HUES6 (cell line): ENCODE data around the gene SLC12A3.

Experiments
- H3K27ac ChIP-seq: 2 replicates; pipeline ENCODE4 v1.7.0; 2013; ENCODE audit warnings: low read depth, mild to moderate bottlenecking, low read length, inconsistent platforms
- H3K27me3 ChIP-seq: 2 replicates; pipeline ENCODE4 v1.6.1; 2013; ENCODE audit warnings: low read length; ENCODE audit not compliant: control insufficient read depth, insufficient read depth
- H3K36me3 ChIP-seq: 2 replicates; pipeline ENCODE4 v1.6.1; 2013; ENCODE audit warnings: low read length; ENCODE audit not compliant: control insufficient read depth, insufficient read depth
- H3K4me1 ChIP-seq: 2 replicates; pipeline ENCODE4 v1.6.1; 2013; ENCODE audit warnings: low read length; ENCODE audit not compliant: control insufficient read depth, insufficient read depth
- H3K4me3 ChIP-seq: 2 replicates; pipeline ENCODE4 v1.5.1; 2013; ENCODE audit warnings: low read depth, low read length
- H3K9ac ChIP-seq: one replicate; pipeline ENCODE4 v1.6.1; 2013; ENCODE audit warnings: mild to moderate bottlenecking, low read length
- H3K9me3 ChIP-seq: 2 replicates; pipeline ENCODE4 v1.6.1; 2013; ENCODE audit warnings: low read depth, low read length; ENCODE audit not compliant: control insufficient read depth, insufficient read depth

SLC12A3 gene

DNA sequence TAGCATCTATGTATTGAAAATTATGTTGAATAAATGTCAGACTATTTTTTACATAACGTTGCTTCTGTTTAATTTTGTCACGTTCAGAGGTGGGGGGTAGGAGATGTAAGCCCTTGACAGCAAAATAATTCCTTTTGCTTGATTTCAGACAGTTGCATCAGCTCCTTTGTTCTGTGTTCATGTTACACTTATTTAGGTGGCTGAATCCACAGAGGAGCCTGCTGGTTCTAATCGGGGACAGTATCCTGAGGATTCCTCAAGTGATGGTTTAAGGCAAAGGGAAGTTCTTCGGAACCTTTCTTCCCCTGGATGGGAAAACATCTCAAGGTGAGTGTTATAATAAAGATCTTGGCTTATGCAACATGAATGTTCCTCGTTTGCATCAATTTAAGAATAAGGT, 71.5 kb downstream of the SLC12A3 start:
- Histone ChIP-seq H3K9me3 (no peaks in the 10 kb centered on the region), H3K27ac (no peak overlapping the region), H3K4me1 (peaks cover 5% of the 10 kb centered on the region), H3K27me3 (no peaks in the 10 kb centered on the region), H3K9ac (no peak overlapping the region), H3K36me3 (peaks cover 66% of the 10 kb centered on the region), H3K4me3 (no peak overlapping the region)

GRCh38 chr16:56936950-56937349, 71.9 kb downstream of the SLC12A3 start:
- Histone ChIP-seq H3K4me3 (no peak overlapping the region), H3K9me3 (no peaks in the 10 kb centered on the region), H3K36me3 (peaks cover 71% of the 10 kb centered on the region), H3K9ac (no peak overlapping the region), H3K27me3 (no peaks in the 10 kb centered on the region), H3K27ac (no peak overlapping the region), H3K4me1 (0 out of 2 replicates have a peak, but pooled peaks cover 3% of the 10 kb centered on the region)

DNA sequence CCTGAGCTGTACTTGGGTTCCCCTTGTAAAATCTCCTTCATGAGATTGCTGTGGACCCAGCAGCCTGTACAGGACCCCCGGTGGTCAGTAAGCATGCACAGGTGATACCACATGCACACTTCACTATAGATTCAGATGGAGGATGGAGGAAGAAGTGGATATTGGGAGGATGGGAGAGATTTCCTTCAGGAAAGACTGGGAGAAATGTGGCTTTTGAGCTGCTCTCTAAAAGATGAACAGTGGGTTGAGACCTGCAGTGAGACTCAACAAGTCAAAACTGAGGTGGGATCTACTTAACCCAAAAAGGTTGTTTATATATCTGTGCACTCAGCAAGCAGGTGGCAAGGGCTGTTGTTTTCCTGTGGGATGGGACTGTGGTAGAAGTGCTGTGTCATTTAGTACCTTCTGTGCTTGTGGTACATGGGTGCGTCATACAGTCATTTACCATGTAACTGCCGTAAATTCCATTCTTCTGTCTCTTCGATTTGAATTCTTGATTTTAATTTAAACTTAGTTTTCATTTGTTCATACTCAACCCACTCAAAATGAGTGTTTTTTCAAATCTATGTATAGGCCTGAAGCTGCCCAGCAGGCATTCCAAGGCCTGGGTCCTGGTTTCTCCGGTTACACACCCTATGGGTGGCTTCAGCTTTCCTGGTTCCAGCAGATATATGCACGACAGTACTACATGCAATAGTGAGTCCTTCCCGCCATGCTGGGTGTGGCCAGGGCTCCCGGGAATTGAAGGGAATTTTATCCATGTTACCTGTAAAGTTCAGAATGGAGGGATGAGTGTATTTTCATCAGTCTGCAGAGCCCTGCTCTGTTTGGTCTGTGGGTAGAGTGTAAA, 73.9 kb downstream of the SLC12A3 start:
- Histone ChIP-seq H3K4me1 (0 out of 2 replicates have a peak, but pooled peaks cover 3% of the 10 kb centered on the region), H3K27ac (no peak overlapping the region), H3K9me3 (no peaks in the 10 kb centered on the region), H3K27me3 (no peaks in the 10 kb centered on the region), H3K36me3 (peaks cover 90% of the 10 kb centered on the region), H3K4me3 (no peak overlapping the region), H3K9ac (no peak overlapping the region)

- Histone ChIP-seq H3K27me3 (no peaks in the 10 kb centered on the region), H3K4me1 (no peaks in the 10 kb centered on the region), H3K9ac (no peak overlapping the region), H3K9me3 (no peaks in the 10 kb centered on the region), H3K36me3 (peaks cover 98% of the 10 kb centered on the region), H3K27ac (no peak overlapping the region), H3K4me3 (no peak overlapping the region)
Observed at GRCh38 chr16:56939801-56940200, 74.8 kb downstream of the SLC12A3 start.

DNA sequence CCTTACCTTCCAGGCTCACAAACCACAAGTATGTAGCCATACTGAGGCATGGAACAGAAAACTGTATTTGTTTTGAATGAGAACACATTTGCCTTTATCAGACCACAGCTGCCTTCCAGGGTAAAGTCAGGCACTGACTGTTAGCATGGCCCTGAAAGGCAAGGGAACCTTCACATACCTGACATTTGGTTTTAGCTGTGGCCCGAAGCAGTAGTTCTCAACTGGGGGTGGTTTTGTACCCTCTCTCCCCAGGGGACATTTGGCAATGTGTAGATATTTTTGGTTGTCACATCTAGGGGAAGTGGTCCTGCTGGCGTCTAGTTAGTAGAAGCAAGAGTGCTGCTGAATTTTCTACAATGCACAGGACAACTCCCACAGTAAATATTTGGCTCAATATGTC, 76.1 kb downstream of the SLC12A3 start:
- no peak overlapping the region for H3K9ac ChIP-seq
- no peak overlapping the region for H3K4me3 ChIP-seq
- H3K4me1 ChIP-seq = no peaks in the 10 kb centered on the region
- no peak overlapping the region for H3K27ac ChIP-seq
- H3K9me3 ChIP-seq = no peaks in the 10 kb centered on the region
- peaks cover 94% of the 10 kb centered on the region for H3K36me3 ChIP-seq
- H3K27me3 ChIP-seq = no peaks in the 10 kb centered on the region

DNA sequence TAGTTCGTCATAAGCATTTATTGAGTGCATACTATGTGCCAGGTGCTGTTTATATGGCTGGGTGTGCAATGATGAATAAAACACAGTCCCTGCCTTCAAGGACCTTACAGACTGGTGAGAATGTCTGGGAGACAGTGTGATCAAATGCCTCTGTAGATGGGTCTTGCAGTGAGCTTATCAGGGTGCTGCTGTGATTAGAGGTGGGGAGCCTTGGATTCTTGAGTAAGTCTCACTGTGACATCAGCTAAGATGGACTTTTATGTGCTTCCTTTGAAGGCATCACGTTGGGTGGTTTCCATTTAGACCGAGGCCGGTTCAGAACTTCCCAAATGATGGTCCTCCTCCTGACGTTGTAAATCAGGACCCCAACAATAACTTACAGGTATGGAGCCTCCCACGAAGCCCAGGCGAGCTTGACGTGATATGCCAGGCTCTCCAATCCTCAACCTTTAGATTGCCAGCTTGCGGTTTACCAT, 76.9 kb downstream of the SLC12A3 start:
- no peak overlapping the region for H3K4me3 ChIP-seq
- H3K4me1 ChIP-seq = no peaks in the 10 kb centered on the region
- H3K36me3 ChIP-seq = peaks cover 86% of the 10 kb centered on the region
- H3K27me3 ChIP-seq = no peaks in the 10 kb centered on the region
- H3K9me3 ChIP-seq = no peaks in the 10 kb centered on the region
- H3K27ac ChIP-seq = no peak overlapping the region
- H3K9ac ChIP-seq = no peak overlapping the region

GRCh38 chr16:56943761-56944375, 78.9 kb downstream of the SLC12A3 start:
- H3K27me3 ChIP-seq = no peaks in the 10 kb centered on the region
- peaks cover 67% of the 10 kb centered on the region for H3K36me3 ChIP-seq
- H3K27ac ChIP-seq = no peak overlapping the region
- 0 out of 2 replicates have a peak, but pooled peaks cover 5% of the 10 kb centered on the region for H3K4me1 ChIP-seq
- no peak overlapping the region for H3K9ac ChIP-seq
- no peaks in the 10 kb centered on the region for H3K9me3 ChIP-seq
- H3K4me3 ChIP-seq = no peak overlapping the region

DNA sequence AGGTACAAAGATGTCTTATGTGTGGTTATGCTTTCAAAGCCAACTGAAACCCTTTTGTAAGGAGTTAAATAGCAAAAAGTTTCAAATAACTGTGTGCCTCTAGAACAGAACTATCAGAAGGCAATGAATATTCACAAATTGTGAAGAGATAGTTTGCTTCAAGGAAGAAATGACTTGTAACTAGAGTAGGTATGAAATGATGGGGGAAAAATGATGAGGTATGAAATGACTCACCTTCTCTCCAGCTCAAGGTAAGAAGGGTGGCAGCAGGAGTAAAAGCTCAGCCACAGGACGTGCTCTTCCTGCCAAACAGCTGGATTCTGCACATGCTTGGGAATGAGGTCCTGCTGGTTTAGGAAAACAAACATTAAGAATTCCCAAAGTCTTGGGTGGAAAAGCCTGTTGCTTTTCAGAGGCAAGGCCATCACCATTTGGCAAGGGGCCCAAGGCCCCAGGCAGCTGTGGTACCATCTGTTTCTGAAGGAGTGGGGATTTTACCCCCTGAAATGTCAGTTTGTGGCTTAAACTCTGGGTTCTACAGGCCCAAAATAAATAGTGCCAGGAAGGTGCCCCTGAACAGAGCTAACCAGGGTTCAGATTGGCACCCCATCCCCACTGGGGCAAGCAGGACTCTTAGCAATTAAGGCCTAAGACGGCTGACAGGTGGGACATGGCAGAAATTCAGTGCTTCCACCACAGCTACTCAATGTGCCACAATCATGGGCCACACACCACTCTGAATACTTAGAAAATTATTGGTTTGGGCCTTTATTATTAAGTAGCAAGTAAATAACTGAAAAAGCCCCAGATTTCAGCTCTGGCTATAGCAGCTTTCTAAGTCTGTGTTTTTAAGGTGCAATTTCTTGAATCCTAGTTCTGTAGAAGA, 80.2 kb downstream of the SLC12A3 start:
- no peak overlapping the region for H3K9ac ChIP-seq
- peaks cover 53% of the 10 kb centered on the region for H3K36me3 ChIP-seq
- no peak overlapping the region for H3K27ac ChIP-seq

GRCh38 chr16:56945847-56946527, 81.0 kb downstream of the SLC12A3 start:
- Histone ChIP-seq H3K36me3 (peaks cover 45% of the 10 kb centered on the region), H3K9me3 (no peaks in the 10 kb centered on the region), H3K4me1 (0 out of 2 replicates have a peak, but pooled peaks cover 5% of the 10 kb centered on the region), H3K4me3 (no peak overlapping the region), H3K27me3 (no peaks in the 10 kb centered on the region), H3K9ac (no peak overlapping the region), H3K27ac (no peak overlapping the region)

More for the DNA sequence above, 80.2 kb downstream of the SLC12A3 start:
- Histone ChIP-seq H3K4me1 (0 out of 2 replicates have a peak, but pooled peaks cover 5% of the 10 kb centered on the region), H3K4me3 (no peak overlapping the region), H3K27me3 (no peaks in the 10 kb centered on the region), H3K9me3 (no peaks in the 10 kb centered on the region)
